GM21619 (cell line): ENCODE results near the gene CACNA2D3.
"Not testable (repeated sequence)": the region's sequence is repeated elsewhere in the genome, so short reads cannot be mapped to it uniquely, and the experiment has no call there.

Source experiments
- ATAC-seq: cut with Tn5 transposase; IDR thresholded peaks from one replicate; pipeline ENCODE4 v1.9.1; 2021; ENCODE audit not compliant: unreplicated experiment

The CACNA2D3 gene

GRCh38 chr3:54608041-54608440, 485.7 kb downstream of the CACNA2D3 start:
- no peak for ATAC-seq

DNA sequence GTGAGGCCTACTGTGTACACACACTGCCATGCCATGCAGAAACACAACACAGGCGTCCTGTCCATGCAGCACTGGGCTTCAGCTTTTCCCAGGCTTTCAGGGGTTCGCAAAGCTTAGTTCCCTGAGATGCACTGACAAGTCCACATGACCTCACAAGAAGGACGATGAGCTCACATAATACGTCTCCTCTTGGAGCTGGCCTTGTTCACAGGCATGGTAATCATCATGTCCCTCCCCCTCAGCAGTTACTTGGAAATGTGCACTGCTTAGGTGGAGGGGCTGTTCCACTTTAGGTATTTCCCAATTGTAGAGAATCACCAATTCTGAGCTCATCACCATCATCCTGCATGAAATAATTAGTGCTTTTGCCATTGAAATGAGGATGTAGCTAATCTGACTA, 496.7 kb downstream of the CACNA2D3 start:
- ATAC-seq = no peak

- no peak for ATAC-seq
Measured at GRCh38 chr3:54619531-54619930, 497.2 kb downstream of the CACNA2D3 start.

- no peak for ATAC-seq
Measured at GRCh38 chr3:54621184-54621583, 498.8 kb downstream of the CACNA2D3 start.

- no peak for ATAC-seq
Measured at GRCh38 chr3:54622678-54623077, 500.3 kb downstream of the CACNA2D3 start.

DNA sequence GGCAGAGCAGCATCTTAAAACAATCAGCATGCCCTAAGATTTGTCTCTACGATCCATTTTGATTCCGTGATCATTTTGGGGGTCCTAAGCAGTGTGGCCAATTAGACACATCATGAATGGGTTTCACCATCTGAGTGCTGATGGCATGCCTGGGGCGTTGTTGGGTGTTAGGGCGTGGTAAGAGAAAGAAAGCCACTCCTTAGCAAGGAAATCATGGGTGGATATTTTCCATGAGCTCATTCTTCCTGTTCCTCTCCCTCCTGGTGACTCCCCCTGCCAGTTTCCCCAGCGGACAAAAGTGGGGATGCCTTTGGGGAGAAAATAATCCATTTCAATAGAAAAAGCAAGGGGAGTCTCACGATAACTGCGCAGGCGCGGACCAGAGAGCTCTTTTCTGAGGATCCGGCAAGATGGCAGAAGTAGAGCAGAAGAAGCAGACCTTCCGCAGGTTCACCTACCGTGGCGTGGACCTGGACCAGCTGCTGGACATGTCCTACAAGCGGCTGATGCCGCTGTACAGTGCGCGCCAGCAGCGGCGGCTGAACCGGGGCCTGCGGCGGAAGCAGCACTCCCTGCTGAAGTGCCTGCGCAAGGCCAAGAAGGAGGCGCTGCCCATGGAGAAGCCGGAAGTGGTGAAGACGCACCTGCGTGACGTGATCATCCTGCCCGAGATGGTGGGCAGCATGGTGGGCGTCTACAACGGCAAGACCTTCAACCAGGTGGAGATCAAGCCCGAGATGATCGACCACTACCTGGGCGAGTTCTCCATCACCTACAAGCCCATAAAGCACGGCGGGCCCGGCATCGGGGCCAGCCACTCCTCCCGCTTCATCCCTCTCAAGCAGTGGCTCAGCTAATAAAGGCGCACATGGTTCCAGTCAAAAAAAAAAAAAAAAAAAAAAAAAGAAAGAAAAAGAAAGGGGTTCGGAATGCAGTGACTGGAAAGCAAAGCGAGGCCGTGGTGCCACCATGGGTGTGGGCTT, 503.7 kb downstream of the CACNA2D3 start:
- no peak for ATAC-seq

DNA sequence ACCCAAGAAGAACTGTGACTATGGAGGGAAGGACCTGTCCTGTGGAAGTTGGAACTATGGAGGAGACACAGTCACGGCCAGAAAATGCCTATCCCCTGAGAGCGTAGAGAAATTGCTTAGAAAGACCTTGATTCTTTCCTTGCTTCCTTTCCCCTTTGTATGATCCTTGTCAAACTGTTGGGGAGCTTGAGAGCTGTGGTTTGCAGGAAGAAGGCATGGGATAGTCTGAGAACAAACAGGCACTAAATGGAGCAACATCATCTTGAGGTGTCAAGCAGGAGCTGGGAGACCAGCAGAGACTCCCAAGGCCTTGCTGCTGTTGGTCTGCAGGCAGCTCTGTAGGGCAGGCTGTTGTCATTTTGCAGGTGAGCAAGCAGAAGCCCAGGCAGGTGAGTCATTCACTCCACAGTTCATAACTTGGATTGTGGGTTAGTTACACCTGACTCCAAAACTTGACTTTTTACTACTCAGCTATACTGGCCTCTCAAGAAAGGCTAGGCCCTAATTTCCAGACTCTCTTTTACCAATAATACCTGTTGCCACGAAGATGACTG, 506.6 kb downstream of the CACNA2D3 start:
- no peak for ATAC-seq

GRCh38 chr3:54630101-54630623, 507.8 kb downstream of the CACNA2D3 start:
- ATAC-seq = no peak

DNA sequence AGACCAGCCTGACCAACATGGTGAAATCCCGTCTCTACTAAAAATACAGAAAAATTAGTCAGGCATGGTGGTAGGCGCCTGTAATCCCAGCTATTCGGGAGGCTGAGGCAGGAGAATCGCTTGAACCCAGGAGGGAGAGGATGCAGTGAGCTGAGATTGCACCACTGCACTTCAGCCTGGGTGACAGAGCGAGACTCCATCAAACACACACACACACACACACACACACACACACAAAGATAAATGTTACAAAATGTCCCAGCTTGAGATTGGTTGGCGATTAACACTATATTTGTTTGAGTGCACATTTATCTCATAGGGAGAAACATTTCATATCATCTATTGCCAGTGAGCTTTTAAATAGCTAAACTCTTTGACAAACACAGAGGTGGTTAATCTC, 508.6 kb downstream of the CACNA2D3 start:
- ATAC-seq = not testable (repeated sequence)

GRCh38 chr3:54631516-54632325, 509.4 kb downstream of the CACNA2D3 start:
- ATAC-seq = no peak

GRCh38 chr3:54632326-54632665, 509.9 kb downstream of the CACNA2D3 start:
- ATAC-seq = no peak

DNA sequence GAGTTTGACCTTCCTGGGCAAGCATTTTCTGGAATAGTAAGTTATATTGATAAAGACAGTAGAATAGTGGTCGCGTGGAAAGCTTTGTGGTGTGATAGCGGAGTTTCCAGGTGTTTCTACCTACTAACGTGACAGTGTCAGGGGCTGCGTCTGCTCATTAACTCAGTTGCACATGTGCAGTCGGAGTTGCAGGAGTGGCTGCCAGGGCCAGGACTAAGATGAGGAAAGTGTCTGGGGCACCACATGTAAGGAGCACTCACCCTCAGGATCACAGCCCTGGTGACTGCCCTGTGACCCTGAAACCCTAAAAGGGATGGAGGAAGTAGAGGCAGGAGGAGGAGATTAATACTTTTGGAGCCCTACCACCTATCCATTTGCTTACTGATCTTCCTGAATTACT, 510.5 kb downstream of the CACNA2D3 start:
- no peak for ATAC-seq

GRCh38 chr3:54633444-54634121, 511.2 kb downstream of the CACNA2D3 start:
- no peak for ATAC-seq

GRCh38 chr3:54634122-54634469, 511.7 kb downstream of the CACNA2D3 start:
- no peak for ATAC-seq

GRCh38 chr3:54639790-54640372, 517.5 kb downstream of the CACNA2D3 start:
- not testable (repeated sequence) for ATAC-seq

DNA sequence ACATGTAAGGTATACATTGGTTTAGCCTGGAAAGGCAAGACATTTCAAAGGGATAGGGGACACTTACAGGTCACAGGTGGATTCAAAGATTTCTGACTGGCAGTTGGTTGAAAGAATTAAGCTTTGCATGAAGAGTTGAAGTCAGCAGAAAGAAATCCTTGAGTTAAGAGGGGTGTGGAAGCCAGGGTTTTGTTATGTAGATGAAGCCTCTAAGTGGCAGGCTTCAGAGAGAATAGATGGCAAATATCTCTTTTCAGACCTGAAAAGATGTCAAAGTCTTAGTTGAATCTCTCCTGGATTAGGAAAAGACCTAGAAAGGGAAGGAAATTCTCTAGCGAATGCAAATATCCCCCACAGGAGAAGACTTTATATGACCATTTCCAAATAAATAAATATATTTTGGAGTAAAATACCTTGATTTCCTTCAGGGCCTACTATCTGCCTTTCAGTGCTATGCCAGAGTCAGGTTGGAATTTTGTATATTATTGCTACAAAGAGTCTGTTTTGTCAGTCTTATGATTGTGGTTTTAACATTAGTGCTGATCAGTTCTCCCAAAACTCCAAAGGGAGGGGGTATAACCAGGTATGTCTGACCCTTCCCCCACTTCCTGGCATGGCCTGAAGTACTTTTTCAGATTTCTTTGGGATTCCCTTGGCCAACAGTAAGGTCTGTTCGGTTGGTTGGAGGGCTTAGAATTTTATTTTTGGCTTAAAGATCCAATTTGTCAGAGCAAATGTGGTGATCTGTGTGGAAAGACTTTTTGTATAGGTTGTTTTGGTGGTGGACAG, 519.1 kb downstream of the CACNA2D3 start:
- ATAC-seq = no peak

- no peak for ATAC-seq
Measured at GRCh38 chr3:54642147-54642546, 519.8 kb downstream of the CACNA2D3 start.

- no peak for ATAC-seq
Measured at GRCh38 chr3:54647721-54648120, 525.4 kb downstream of the CACNA2D3 start.

DNA sequence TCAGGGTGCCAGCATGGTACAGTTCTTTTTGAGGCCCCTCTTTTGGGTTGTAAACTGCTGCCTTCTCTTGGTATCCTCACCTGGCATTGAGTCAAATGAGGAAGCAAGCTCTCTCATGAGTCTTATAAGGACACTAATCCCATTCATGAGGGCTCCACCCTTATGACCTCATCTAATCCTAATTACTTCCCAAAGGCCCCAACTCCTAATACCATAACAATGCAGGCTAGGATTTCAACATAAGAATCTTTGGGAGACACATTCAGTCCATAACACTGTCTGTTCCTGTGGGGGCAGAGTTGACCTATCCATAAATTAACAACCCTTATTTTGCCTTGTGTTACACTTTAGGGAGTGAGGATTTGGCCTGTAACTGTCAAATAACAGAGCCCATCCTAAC, 527.2 kb downstream of the CACNA2D3 start:
- ATAC-seq = no peak
